ENCODE data around the gene ST6GALNAC1.

ST6GALNAC1 gene

GRCh38 chr17:76682296-76682695 is 38.7 kb upstream of the ST6GALNAC1 start:
- TF ChIP-seq CTCF (IDR thresholded peaks at IDR 0.05; ENCODE audit: low read depth, low read length), result no peak

GRCh38 chr17:76681222-76682137 is 37.9 kb upstream of the ST6GALNAC1 start:
- peak; percentile 70 for TF ChIP-seq CTCF (IDR thresholded peaks at IDR 0.05; ENCODE audit: low read depth, low read length)
- H3K4me3 ChIP-seq (ENCODE audit: low read depth, low read length), result no peak overlapping the region

More at GRCh38 chr17:76682296-76682695, 38.7 kb upstream of the ST6GALNAC1 start:
- H3K4me3 ChIP-seq (ENCODE audit: low read depth, low read length), result no peak overlapping the region

GRCh38 chr17:76679239-76679638 is 35.7 kb upstream of the ST6GALNAC1 start:
- no peak for TF ChIP-seq CTCF (IDR thresholded peaks at IDR 0.05; ENCODE audit: low read depth, low read length)
- H3K4me3 ChIP-seq (ENCODE audit: low read depth, low read length), result no peak overlapping the region

GRCh38 chr17:76678330-76678729 is 34.8 kb upstream of the ST6GALNAC1 start:
- no peak for TF ChIP-seq CTCF (IDR thresholded peaks at IDR 0.05; ENCODE audit: low read depth, low read length)
- no peak overlapping the region for H3K4me3 ChIP-seq (ENCODE audit: low read depth, low read length)

- no peak overlapping the region for H3K4me3 ChIP-seq (ENCODE audit: low read depth, low read length)
- TF ChIP-seq CTCF (IDR thresholded peaks at IDR 0.05; ENCODE audit: low read depth, low read length), result no peak
Observed at GRCh38 chr17:76677406-76677805, 33.8 kb upstream of the ST6GALNAC1 start.

GRCh38 chr17:76676629-76677028 is 33.1 kb upstream of the ST6GALNAC1 start:
- TF ChIP-seq CTCF (IDR thresholded peaks at IDR 0.05; ENCODE audit: low read depth, low read length), result no peak

GRCh38 chr17:76675648-76676047 is 32.1 kb upstream of the ST6GALNAC1 start:
- H3K4me3 ChIP-seq (ENCODE audit: low read depth, low read length), result no peak overlapping the region
- TF ChIP-seq CTCF (IDR thresholded peaks at IDR 0.05; ENCODE audit: low read depth, low read length), result no peak

More at GRCh38 chr17:76676629-76677028, 33.1 kb upstream of the ST6GALNAC1 start:
- H3K4me3 ChIP-seq (ENCODE audit: low read depth, low read length), result no peak overlapping the region
